DMS53 treated with DMSO at 0.1 percent for 48 hours (cell line): ENCODE measurements around the gene GRAMD1A.
A peak's percentile ranks its signal among the peaks of the same experiment; 100 is the strongest.
"Not testable (repeated sequence)": the region's sequence is repeated elsewhere in the genome, so short reads cannot be mapped to it uniquely, and the experiment has no call there.

Source experiments
- DNase-seq: peaks from one replicate; lab custom pipeline; 2025; ENCODE audit not compliant: unreplicated experiment; lab: John Stamatoyannopoulos, UW

Gene GRAMD1A

DNA sequence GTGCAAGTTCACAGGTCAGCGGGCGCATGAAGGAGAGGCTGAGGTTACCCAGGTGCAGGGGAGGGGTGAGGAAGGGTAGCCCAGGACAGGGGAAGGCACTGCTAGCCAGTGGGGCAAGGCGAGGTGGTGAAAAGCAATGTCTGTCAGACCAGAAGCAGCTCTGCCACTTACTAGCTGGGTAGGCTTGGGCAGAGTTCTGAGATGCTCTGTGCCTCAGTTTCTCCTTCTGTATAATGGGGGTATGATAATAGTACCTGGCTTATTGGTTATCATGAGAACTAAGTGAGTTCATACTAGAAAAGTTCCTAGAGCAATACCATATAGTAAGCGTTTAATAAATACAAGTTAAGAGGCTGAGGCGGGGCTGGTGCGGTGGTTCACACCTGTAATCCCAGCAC lies 15.8 kb downstream of the GRAMD1A start:
- DNase-seq: no peak

DNA sequence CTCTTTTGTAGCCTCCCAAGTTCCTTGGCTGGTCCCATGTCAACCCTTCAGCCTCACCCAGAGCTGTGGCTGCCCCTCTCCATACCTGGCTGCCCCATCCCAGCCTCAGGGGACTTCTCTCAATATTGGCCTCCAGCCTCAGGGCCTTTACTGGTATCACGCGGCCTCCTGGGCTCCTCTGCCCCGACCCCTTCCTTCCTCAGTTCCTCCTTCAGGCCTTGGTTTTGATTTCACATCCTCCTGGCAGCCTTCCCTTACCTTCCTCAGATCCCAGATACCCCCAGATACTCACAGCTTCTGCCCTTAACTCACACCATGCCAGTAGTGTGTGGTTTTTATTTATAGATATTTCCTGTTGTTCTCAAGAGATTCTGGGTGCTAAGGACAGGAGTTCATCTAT lies 17.4 kb downstream of the GRAMD1A start:
- no peak for DNase-seq

DNA sequence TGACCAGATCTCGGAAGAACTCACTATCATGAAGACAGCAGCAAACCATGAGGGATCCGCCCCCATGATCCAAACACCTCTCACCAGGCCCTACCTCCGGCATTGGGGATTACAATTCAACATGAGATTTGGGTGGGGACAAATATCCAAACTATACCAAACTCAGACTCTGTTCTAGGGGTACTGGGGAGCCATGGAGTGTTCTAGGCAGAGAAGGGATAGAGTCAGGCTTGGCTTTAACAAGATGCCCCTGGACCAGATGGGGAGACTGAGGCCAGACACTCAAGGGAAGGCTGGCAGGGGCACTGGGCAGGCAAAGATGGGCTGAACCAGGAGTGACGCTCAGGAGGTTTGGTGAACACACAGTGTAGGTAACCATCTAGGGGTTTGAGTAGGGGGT lies 18.3 kb downstream of the GRAMD1A start:
- DNase-seq: no peak

DNA sequence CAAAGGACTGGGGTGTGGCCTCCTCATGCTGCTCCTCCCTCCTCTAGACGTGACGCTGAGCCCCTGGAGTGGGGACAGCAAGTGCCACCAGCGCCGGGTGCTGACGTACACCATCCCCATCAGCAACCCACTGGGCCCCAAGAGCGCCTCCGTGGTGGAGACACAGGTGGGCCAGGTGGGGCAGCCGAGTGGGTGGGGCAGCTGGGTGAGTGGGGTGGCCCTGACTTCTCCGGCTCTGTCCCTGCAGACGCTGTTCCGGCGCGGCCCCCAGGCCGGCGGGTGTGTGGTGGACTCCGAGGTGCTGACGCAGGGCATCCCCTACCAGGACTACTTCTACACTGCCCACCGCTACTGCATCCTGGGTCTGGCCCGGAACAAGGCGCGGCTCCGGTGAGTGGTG lies 19.0 kb downstream of the GRAMD1A start:
- DNase-seq: no peak

DNA sequence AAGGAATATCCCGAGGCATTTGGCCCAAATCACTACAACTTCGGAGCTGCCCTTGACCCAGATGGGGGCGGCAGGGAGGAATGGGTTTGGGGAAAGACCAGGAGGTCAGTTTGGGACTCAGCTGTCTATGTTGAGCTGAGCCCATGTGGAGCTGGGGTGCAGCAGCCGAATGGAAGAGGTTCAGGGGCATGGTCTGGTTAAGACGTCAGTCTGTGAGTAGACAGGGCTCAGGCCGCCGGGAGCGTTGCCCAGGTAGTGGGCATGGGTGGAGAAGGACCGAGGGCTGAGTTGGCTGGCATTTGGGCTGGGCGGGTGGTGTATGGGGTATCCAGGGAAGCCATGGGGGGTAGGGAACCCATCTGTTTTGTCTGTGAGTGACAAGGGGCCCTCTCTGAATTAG lies 20.9 kb downstream of the GRAMD1A start:
- no peak for DNase-seq

DNA sequence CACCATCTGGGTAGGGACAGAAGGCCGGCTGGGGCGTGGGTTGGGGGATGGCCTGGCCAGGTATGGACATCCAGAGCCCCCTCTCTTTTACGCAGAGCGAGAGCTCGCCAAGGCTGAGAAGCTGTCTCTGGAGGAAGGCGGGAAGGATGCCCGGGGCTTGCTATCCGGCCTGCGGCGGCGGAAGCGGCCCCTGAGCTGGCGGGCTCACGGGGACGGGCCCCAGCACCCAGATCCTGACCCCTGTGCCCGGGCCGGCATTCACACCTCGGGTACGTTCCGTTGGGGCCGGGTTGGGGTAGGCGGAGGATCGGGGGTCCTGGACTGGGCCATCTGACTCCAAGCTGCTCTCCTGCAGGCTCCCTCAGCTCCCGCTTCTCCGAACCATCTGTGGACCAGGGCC lies 21.5 kb downstream of the GRAMD1A start:
- DNase-seq: no peak

DNA sequence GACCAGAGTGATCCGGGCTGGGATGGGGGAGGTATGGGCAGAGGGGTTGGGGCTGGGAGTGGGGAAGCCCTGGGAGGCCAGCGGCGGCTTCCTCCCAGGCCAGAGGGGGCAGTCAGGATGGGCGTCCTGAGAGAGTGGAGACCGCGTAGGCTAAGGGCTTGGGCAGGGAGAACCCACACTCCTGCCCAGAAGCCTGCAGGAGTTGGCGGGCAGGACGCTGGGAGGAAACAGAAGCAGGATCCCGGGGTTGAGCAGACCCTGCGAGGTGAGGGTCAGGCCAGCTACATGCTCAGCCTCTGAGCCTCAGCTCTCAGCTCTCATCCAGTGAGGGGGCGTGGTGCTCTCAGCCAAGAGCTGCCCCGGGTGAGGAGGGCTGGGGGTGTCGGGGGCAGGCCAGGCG lies 22.3 kb downstream of the GRAMD1A start:
- no peak for DNase-seq

DNA sequence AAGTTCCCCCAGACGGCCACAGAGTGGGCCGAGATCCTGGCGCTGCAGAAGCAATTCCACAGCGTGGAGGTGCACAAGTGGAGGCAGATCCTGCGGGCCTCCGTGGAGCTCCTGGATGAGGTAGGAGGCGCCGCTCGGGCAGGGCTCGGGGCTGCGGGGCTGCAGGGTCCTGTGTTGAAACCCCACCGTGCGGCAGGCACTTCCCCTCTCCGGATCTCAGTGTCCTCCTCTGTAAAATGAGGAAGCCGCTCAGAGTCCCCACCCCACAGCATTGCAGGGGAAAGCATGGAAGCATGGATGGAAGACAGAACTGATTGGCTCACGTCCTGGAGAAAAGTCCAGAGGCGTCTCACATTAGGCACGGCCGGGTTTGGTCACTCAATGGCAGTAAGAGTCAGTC lies 23.3 kb downstream of the GRAMD1A start:
- DNase-seq: no peak

DNA sequence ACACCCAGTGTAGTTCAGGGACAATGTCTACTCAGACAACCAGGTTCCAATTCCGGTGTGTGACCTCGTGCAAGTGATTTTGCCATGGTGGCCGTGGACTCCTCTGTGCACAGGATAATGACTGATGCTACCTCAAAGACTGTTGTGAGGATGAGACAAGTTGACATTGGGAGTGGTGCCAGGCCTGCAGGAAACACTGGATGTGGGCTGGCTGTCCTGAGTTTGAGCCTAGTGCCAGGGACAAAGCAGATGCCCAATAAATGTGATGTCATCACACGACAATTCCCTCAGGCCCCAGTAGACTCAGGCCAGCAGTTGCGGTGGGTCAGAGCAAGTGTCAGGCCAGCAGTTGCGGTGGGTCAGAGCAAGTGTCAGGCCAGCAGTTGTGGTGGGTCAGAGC lies 24.0 kb downstream of the GRAMD1A start:
- DNase-seq: no peak

DNA sequence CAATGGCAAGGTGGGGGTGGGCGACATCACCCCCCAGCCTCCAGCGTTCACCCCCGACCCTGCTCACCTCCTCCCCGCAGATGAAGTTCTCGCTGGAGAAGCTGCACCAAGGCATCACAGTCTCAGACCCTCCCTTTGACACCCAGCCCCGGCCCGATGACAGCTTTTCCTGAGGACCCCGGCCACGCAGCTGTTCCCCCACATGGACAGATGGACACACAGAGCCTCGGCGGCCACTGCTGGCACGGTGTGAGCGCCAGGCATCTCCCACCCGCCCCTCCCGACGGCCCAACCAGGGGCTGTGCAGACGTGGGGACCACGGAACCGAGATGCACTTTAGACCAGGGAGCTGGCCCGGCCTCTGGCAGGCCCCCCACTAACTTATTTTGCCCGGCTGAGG lies 25.8 kb downstream of the GRAMD1A start:
- no peak for DNase-seq

DNA sequence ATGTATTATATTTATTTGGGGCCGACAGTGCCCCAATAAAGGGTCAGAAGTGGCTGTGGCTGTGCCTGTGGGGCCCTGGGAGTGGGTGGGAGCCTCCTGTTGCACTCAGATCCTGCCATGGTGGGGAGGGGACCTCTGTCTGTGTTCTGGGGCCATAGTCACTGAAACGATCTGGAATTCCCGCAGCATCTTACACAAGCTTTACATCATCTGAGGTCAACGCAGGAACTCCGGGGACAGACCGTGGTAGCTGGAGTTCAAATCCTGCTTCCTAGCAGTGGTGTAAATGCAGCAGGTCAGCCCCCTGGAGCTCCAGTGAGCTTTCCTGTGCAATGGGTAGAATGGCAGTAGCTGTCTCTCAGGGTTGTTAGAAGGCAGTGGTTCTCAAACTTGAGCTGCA lies 26.3 kb downstream of the GRAMD1A start:
- DNase-seq: no peak

DNA sequence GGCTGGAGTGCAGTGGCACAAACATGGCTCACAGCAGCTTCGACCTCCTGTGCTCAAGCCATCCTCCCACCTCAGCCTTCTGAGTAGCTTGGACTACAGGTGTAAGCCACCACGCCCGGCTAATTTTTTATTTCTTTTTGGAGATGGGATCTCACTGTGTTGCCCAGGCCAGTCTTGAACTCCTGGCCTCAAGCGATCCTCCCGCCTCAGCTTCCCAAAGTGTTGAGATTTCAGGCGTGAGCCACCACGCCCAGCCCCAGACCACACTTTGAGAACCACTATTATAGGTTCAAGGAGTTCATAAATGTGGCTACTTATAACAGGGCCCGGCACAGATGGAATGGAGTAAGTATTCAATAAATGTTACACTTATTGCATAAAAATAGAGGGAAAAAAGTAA lies 26.9 kb downstream of the GRAMD1A start:
- no peak for DNase-seq

DNA sequence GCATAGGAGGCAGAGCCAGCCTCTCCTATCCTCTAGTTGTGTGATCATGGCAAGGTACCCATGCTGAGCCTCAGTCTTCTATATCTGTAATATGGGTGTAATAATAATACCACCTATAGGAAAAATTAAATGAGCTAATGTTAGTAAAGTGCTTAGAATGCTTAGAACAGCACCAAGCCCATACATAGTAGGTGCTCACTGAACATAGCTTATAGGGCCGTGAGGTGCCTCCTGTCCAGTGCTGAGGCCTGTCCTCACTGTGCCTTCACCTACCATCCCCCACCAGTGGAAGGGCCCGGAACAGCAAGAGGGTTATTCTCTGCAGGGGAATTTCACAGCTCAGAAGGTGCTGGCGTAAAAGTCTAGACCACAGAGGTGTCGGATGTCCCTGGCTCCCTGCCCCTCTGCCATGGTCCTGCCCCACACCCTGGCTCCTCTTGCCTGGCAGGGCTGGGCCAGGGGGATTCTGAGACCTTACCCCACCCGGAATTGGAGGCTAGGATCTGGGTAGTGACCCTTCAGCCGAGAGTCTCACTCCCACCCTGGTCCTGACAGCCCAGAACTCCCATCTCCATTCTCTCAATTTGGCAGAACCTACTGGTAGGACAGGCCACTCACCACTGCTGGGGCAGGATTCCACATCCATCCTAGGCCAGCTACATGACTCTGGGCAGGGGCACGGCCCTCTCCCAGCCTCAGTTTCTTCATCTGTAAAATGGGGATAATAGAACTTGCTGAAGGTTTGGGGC lies 27.9 kb downstream of the GRAMD1A start:
- DNase-seq: no peak

DNA sequence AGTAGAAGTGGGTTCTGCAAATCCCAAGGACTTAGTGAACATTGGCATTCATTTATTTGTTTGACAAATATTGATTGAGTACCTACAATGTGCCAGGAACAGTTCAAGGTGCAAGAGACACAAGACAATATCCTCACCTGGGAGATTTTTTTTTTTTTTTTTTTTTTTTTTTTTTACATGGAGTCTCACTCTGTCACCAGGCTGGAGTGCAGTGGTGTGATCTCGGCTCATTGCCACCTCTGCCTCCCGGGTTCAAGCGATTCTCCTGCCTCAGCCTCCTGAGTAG lies 28.4 kb downstream of the GRAMD1A start:
- DNase-seq: not testable (repeated sequence)

DNA sequence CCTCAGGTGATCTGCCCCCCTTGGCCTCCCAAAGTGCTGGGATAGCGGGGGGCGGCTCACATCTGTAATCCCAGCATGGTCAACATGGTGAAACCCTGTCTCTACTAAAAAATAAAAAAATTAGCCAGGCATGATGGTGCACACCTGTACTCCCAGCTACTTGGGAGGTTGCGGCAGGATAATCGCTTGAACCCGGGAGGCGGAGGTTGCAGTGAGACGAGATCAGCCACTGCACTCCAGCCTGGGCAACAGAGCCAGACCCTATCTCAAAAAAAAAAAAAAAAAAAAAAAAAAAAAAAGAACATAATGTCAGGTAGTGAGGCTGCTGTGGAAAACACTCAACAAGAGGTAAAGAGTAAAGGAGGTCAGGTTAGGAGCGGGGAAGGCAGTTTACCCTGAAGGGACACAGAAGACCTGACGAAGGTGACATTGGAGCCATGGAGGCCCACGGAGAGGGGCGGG lies 29.2 kb downstream of the GRAMD1A start:
- not testable (repeated sequence) for DNase-seq

DNA sequence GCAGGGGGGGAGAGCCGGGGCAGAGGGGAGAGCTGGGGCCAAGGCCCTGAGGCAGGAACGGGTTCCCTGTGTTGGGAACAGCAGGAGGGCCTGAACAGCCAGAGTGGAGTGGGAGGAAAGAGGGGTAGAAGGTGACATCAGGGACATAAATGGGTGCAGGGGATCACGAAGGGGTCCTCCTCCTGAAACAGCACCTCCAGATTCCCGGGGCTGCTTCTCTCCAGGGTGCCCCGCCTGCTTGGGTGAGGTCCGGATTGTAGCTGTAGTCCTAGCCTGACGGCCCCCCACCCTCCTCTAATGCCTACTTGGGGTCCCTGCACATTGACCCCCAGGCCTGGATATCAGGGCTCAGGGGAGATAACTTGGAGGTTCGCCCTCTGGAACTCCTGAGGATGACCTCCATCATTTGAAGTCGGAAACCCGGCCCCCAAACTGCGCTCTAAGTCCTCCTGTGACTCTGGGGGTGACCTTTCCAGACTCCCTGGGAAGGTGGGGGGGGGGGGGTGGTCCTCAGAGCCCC lies 29.7 kb downstream of the GRAMD1A start:
- peak; percentile 20 for DNase-seq

DNA sequence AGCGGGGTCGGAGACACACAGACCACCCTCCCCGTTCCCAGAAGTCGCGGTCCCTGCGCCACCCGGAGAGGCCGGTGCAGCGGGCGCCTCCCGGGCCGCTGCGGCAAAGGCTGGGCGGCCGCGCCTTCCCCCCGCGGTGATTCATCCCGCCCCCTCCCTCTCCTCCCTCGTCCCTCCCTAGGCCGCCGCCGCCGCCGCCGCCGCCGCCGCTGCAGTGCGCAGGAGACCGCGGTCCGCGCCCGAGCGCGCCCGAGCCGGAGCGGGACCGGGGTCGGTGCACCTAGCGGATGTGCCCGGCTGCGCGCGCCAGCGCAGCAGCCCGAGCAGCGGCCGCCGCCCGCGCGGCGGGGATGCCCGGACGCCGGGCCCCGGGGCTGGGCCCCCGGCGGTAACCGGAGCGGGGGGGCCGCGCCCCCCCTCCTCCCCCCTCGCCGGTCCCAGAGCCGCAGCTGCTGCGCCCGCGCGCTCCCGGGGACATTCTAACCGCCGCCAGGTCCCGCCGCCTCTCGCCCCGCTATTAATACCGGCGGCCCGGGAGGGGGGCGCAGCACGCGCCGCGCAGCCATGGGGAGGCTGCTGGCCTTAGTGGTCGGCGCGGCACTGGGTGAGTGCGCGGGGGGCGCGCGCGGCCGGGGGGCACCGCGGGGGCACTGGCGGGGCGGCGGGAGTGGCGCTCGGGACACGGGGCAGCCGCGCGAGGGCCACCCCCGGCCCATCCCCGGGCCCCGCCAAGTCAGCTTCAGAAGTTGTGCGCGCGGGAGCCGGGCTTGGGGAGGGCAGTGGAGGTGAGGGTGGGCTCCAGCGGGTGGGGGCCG lies 30.3 kb downstream of the GRAMD1A start, which contains the start of gene SCN1B:
TSS of gene SCN1B (plus strand) at position 214 of the 815 bp plus-strand sequence. CDS start at position 565, 351 bp downstream.
- peak; percentile 55 for DNase-seq

DNA sequence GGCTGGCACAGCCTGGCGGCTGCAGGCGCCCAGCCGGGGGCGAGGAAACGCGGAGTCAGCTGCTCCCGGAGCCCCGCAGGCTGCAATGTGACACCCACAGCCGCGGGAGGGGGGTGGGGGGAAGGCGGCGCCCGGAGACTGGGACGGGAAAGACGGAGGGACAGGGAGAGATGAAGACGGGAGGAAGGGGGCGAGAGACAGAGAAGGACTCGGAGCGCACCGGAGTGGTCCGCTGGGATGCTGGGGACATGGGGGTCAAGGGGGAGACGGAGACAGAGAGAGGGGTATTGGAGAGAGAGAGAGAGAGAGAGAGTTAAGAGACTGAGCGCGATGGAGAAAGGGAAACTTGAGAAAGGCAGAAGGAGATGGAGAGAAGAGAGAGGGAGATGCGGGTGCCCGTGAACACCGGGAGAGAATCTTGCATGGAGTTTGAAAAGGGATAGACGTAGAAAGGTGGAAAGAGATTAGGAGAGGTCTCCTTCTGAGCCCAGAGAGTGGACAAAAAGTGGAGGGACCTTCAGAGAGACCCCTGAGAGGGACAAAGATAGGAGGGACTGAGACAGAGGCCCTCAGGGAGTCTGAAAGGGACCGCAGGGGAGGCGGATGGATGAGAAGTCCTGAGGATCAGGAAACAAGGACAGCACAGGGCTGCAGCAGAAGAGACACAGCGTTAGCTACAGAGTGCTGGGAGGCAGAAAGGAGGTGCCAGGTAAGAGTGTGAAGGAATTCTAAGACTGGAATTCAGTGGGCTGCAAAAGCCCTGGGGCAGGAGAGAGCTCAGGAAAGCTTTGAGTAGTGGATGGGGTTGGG lies 31.2 kb downstream of the GRAMD1A start:
- no peak for DNase-seq

DNA sequence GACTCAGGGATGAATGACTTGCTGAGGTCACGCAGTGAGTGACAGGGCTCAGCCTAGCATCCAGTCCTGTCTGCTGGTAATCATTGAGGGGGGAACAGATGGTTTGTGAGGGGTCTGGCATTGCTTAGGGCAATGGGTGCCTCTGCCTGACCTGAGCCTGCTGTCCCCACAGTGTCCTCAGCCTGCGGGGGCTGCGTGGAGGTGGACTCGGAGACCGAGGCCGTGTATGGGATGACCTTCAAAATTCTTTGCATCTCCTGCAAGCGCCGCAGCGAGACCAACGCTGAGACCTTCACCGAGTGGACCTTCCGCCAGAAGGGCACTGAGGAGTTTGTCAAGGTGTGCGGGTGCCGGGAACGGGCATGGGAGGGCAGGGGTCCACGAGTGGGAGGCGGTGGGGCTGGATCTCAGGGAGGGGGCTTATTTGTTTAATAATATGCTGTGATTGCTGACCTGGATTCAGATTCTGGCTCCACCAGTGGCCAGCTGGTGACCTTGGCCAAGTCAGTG lies 32.3 kb downstream of the GRAMD1A start:
- DNase-seq: no peak

DNA sequence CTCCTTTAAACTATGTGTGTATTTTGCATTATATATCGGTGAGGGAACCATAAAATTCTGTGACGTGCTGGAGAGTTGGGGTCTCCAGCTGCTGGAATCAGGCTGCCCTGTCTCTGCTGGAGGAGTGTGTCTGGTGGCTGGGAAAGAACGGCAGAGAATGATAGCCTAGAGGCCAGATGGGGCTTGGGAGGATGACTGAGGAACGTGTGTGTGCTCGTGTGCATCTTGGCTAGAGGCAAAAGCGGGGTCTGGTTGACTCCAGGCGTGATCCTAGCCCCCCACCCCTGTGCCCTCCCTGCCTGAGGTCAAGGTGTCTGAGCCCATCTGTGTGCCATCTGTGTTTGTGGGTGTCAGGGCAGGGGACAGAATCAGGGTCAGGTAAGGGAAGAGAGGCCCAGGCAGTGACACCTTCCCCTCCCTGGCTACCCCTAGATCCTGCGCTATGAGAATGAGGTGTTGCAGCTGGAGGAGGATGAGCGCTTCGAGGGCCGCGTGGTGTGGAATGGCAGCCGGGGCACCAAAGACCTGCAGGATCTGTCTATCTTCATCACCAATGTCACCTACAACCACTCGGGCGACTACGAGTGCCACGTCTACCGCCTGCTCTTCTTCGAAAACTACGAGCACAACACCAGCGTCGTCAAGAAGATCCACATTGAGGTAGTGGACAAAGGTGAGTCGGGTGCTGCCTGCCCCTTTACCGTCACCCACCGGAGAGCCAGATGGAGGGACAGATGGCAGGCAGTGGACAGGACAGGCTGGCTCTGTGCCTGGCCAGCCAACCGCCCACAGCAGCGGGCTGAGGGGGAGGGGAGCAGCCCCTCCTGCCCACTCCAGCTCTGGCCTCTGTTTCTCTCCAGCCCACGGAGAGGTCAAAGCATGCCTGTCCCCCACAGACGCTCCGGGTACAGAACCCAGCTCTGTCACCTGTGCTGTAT lies 33.2 kb downstream of the GRAMD1A start:
- no peak for DNase-seq
